GM18498 (cell line): ENCODE results near the gene SAMSN1.
"Not testable (repeated sequence)": the region's sequence is repeated elsewhere in the genome, so short reads cannot be mapped to it uniquely, and the experiment has no call there.

Source experiments
- ATAC-seq: cut with Tn5 transposase; IDR thresholded peaks from one replicate; pipeline ENCODE4 v1.9.1; 2021; ENCODE audit warnings: mild to moderate bottlenecking, moderate library complexity; ENCODE audit not compliant: unreplicated experiment

The SAMSN1 gene

DNA sequence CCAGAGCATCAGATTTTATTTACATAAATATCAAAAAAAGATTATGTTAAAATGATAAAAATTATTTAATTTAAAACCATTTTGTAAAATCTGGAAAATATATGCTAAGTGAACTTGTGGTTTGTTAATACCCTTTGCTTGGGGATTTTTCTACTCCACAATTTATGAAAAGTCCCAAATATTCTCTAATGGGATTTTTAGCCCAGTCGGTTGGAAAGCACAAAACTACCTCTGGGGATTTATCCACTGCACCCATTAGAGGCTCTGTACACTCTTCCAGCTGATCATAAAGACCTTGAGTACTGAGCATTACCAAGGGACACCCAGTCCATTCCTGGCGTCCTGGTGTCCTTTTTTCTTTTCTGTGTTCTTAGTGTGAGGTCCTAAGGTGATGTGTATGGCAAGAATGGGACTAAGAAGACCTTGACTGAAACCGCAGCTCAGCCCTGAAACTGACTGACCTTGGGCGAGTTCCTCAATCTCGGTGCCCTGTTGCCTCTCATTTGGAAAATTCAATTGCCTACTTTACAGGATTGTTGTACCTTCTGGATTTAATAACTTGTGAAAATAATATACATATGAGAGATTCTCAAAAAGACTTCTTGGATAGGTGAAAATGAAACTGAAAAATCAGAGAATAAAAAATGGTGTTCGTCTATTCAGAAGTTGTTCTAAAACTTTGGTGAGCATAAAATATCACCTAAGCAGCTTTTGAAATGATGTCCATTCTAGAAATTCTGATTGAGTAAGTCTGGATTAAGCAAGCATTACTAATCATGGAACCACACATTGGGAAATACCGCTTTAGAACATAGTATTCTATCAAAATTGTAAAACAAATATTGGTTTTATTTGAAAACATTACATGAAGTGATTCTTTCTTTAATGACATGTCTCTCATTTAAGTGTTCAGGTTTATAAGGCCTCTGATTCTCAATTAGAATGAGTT, 21.5 kb upstream of the SAMSN1 start:
- ATAC-seq = no peak

DNA sequence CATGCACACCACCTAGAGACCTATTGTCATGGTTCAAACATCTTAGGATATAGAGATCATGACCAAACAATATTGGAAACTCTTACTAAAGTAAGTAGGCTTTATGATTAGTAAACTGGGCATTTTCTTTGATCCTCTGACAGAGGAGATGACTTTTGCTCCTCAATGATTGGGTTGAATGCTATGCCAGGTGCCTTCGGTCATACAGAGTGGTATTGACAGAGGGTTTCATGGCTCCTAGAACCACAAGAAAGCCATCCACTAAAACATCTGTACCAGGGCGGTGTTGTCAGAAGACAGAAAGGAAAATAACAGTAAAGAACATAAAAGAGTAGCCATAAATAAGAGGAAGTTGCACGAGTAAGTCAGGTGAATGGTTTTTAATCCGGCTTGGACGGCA, 20.8 kb upstream of the SAMSN1 start:
- no peak for ATAC-seq

DNA sequence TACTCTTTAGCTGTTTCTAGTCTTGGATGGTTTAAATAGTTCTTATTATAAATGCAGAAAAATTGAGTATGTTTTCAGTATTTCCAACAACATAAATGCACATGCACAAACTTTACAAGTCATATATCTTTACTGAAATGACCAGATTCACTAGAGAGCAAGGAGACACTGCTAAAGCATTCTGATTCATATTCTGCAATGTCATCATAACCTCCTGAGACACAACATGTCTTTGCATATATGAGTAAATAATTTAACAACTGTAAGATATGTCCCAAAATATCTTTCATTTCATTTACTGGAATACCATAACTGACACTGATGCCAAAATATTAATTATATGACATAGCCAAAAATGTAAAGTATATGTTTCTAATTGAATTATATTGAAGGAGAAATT, 16.8 kb upstream of the SAMSN1 start:
- no peak for ATAC-seq

DNA sequence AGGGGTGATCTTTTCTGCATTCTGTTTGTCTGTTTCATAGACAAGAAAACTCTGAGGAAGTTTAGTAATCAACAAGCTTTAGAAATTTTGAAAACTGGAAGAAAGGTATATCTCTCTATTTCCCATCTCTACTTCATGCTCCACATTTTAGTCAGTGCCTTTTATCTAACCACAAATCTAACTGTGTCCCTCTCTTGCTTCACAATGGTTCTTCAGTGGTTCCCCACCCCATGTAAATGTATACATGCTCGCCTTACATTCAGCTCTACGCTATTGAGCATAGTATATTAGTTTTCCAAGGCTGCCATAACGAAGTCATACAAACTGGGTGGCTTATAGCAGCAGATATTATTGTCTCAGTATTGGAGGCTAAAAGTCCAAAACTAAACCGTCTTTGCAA, 14.4 kb upstream of the SAMSN1 start:
- no peak for ATAC-seq

DNA sequence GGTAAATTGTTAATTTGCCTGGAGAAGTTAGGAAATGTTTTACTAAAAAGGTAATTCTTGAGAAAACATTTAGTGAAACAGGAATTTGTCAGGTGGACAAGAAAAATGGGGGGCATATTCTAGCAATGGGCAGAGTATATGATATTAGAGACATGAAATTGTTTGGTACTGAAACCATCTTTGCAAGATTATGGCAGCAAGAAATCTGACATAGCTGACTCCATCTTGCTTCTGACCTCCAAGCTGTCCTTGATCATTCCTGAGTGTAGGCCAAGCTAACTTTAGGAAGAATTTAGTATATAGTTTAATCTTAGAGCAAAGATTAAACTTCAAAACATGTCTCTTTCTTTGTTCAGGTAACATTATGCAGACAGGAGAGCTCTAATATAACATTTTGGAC, 14.0 kb upstream of the SAMSN1 start:
- ATAC-seq = no peak

DNA sequence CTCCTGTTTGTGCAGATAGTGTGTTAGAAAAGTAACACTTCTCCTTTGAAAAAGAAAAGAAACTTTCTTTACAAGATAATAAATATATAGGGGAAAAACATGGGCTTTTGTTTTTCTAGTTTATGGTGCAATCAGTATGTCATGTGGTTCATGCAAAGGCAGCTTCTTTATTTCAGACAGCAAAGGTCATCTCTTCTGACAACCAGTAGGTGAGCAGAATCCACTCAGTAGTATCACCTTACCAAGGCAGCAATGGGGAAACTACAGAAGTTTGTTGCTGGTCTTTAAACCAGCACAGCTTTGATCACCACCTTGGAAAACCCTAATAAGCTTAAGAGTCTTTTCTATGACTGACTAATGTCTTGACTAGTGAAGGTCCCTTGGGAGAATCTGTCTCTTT, 13.0 kb upstream of the SAMSN1 start:
- ATAC-seq = no peak

DNA sequence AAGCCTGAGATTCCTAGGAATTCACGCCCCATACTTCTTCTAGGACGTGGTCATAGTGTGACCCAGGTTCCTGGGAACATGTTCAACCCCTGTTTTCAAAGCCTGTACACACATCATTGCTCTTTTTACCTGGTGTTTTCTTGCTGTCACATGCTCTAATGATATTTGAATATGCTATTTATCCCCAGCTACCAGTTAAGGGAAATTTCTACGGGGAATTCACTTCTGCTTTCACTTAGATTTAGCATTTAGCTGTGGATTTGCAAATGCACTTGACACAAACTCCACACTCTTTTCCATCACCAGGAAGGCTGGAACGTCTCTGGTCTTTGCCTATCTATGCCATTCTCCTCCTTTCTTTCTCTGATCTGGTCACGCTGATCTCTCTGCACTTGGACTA, 11.3 kb upstream of the SAMSN1 start:
- ATAC-seq = no peak

DNA sequence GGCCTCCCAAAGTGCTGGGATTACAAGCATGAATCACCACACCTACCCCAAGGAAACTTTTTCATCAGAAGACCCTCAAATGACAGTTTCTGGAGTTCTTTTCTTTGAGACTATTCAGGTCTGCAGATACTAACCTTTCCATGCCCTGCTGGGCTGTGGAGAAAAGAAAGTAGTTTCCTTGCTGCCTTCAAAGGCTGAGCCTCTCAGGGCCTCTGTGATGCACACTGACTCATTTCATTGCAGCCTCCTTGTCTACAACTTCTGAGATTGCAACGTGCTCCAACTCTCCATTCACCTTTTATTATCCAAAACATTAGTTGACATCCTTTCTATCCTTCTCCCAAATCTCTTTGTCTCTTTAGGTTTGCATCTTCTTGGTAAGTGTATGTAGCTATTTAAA, 8.8 kb upstream of the SAMSN1 start:
- no peak for ATAC-seq

DNA sequence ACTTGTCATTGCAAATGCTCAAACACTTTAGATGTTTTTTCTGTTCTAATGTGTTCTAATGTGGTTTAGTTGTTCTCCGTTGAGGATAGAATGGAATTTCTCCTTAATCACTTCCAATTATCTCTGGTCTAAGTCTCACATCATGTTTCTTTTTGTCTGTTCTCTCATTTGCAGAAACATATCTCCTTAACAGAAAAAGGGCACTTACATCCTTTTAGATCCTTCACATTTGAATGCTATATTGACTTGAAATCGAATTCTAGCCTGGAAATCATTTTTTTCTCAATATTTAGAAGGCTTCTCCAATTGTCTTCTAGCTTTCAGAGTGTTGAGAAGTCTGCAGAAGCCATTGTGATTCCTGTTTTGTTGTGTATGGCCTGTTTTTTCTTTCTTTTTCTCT, 7.3 kb upstream of the SAMSN1 start:
- no peak for ATAC-seq

DNA sequence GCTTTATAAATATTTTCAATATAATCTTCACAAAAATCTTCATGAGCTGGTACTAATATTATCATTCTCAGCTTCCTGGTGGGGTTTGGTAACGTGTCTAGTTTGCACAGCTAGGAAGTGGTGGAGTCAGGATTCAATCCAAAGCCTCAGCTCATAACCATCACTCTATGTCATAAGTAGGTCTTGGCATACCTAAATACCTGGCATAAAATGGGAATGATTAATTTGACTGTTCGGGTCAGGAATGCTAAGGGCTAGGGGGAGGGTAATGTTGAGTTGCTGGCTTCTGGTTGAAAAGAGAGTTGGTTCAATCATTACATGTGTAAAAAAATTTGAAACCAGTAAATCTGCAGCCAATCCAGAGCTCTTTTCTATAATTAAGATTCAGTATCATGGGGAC, 5.6 kb upstream of the SAMSN1 start:
- ATAC-seq = no peak

DNA sequence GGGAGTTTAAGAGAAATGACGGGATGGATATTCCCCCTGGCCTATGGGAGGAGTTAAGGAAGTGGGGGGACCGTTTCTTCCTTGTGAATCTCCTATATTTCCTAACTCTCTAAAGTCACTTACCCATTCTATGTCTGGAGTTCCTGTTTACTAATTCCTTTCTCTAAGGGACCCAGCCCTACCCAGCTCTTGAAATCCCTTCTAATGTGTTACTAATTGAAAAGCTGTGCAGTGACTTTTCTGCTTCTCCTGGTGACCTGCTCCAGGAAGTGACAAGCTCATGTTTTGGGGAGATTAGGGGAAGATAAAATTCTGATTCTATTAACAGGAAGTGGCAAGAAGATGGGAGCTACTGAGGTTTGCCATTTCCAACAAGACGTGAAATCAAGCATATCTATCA, 4.0 kb upstream of the SAMSN1 start:
- ATAC-seq = no peak

DNA sequence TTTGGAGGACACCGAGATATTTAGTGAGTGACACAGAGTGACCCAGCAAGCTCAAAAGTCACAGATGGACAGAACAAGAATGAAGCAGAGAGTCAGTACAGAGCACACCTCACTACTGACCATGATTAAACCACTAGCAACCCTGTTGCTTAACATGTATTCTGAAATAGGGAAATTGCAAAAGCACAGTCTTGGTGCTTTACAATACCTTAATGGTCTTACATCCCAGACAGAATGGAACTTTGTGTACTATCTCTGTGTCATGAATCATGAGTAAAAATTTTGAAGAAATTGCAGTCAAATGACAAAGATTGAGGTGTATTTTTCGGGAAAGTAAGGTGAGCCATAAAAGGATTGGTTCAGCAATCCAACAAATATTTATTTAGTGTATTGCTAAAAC, 2.7 kb upstream of the SAMSN1 start:
- ATAC-seq = no peak

DNA sequence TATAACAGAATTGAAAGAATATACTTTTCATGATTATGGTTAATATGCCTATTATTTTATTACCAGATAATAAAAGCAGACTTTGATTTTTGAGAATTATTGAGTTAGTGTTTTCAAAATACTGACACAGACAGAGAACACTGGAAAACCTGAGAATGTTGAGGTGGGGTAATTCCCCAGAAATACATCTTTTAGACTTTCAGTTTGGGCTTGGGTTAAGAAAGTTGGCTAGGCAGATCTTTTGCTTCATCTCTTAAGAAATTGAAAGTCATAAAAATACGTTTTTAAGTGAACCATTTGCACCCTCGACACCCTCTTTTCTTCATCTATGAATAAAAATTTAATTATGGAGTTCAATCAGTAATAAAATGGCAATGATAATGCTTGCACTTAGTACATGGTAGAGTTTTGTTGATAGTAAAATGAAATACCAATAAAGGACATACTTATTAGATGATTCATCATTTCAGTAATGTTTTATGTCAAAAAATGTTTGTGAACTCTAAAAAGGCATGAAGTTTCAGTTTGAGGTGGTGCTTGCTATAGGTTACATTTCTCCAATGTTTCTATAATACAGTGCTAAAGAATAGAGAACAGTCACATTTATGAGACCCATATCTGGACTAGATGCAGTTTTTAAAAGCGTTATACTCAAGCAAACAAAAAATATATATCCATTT, 1.9 kb upstream of the SAMSN1 start:
- peak; percentile 34 for ATAC-seq

DNA sequence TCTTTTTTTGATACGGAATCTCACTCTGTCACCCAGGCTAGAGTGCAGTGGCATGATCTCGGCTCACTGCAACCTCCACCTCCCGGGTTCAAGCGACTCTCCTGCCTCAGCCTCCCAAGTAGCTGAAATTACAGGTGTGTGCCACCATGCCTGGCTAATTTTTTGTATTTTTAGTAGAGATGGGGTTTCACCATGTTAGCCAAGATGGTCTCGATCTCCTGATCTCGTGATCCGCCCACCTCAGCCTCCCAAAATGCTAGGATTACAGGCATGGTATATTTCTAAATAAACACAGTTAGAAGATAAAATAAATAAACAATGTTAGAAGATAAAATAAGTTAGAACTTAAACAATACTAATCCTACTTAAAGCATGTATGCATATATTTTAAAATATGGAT, 604 bp upstream of the SAMSN1 start:
- not testable (repeated sequence) for ATAC-seq

DNA sequence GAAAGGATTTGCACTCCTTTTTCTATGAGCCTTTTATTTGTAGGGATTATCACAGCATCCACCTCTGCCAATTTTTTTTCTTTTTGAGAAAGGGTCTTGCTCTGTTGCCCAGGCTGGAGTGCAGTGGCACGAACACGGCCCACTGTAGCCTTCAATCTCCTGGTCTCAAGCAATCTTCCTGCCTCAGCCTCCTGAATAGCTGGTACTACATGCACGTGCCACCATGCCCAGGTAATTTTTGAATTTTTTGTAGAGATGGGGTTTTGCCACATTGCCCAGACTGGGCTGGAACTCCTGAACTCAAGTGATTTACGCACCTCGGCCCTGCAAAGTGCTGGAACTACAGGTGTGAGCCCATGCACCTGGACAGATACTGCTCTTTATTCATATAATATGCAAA, 2.1 kb downstream of the SAMSN1 start:
- no peak for ATAC-seq

DNA sequence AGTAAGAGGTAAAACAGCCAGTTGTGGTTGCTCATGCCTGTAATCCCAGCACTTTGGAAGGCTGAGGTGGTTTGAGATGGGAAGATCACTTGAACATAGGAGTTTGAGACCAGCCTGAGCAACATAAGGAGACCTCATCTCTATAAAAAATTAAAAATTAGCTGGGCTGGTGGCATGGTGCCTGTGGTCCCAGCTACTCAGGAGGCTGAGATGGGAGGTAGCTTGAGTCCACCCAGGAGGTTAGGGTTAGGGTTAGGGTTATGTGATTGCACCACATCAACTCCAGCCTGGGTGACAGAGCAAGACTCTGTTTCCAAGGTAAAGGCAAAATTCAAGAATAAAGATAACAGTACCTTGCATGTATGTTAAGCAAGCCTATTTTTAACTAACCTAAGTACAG, 3.5 kb downstream of the SAMSN1 start:
- no peak for ATAC-seq

DNA sequence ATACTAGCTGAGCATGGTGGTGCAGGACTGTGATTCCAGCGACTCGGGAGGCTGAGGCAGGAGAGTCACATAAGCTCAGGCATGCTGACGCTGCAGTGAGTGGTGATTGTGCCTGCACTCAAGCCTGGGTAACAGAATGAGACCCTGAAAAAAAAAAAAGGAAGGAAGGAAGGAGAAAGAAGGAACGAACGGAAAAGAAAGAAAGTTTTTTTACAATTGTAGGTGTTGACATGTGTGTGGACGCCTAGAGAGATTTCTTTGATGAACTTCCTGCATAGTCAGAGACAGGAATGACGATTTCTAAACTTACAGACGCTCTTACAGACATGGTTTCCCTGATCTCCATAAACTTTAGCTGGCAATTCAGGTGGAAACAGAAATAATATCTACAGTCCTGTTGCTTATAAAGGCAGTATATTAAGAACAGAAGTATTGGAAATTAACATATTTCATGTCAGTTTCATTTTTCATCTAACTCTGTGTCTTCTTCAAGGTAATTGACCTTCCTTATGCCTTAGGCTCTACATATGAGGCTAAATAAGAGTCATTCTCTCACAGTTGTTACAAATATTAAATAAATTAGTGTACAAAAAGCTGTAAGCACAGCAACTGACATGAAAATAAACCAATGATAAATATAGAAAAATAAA, 4.1 kb downstream of the SAMSN1 start:
- no peak for ATAC-seq

DNA sequence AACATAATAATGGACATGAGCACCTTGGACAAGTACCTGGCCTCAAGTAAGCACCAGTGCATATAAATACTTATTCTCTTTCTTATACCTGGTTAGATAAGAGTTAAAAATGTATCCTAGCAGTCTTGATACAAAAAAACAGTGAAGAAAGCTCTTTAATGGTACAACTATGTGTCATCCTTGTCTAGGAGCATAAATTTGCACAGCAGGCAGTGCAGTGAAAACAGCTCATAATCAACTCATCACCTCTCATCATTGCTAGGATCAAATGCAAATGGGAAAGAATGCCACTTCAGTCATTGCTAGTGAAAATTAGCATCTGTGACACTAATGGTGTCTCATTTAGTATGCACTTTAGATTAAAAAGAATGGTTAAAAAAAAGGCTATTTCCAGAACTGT, 7.6 kb downstream of the SAMSN1 start:
- ATAC-seq = no peak

DNA sequence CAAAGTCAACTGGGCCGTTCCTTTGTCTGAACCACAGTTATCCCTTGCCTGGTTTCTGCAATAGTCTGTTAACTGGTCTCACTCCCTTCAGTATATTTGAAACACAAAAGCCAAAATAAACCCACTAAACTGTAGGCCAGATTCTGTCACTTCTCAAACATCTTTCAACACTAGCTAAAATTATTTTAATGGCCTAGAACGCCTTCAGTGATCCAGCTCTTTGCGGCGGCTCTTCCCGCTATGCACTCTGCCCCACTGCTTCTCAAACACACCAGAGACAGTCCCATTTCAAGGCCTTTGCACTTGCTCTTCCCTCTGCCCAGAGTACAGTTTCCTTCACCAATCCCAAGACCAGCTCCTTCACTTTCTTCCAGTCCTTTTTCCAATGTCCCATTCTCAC, 9.2 kb downstream of the SAMSN1 start:
- no peak for ATAC-seq

DNA sequence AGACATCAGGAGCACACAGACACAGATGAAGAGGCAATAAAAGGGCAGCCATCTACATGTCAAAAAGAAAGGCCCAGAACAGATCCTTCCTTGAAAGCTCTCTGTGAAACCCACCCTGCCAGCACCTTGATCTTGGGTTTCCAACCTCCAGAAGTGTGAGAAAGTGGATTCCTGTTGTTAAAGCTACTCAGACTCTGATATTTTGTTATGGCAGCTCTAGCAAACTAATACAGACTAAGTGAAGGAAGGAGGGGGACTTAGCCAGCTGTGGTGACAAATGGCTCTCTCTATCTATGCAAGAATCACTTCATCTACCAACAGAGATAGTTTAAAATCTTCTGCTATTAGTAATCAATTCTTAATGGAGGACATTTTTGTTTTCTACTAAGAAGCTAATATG, 10.4 kb downstream of the SAMSN1 start:
- ATAC-seq = no peak

DNA sequence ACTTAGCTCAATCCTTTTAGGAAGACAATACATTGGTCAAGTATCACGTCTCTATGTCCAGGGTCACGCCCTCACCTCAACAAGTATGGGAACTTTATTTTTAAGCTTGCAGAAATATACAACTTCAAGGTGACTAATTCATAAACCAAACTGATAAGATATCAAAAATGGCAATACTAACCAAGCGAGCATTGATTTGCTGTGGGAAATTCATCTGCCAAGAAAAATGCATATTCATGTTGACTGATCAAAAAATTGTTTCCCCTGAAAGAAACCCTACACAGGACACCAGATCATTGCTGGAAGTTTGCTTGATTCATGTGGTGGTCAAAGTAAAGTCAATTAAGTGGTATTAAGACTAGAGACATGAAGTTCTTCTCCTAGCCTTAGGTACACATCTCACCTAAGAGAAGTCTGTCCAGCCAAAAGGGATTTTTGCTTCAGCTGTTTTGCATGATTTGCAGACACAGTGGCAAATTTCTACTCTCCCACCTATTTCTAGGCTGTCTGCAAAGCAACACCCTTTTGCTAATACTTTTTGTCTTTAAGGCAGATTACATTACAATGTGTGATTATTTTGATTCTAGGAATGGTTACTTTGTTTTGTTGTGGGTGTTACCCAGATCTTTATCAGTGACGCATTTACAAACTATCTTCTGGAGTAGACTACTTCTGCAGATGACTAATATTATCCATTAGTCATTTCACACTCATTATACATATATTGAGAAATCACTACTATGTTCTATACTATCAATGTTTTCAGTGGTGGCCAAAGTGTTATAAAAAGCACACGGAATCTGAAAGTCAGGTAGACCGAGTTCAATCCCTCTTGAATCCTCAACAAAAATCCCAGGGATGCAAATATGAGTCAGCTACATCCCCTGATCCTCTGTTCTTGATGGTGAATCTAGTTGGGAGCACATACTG, 12.4 kb downstream of the SAMSN1 start:
- ATAC-seq = peak; percentile 82
